Neural cell (in vitro differentiated cells): ENCODE measurements around the gene USP6NL. TPM values are rescaled to one million over a fixed set of nuclear protein-coding genes. Genes with fewer than 3 reads are reported as not detected.

Experiments
- H2AFZ ChIP-seq: fragments of 200-600, 300-800 bp; sonication (generic), shearing (Covaris generic); 2 replicates; pipeline ENCODE4 v1.6.0; 2014; ENCODE audit warnings: low read depth, mild to moderate bottlenecking, antibody characterized with exemption, low read length, moderate library complexity
- H3F3A ChIP-seq: fragments of 200-600 bp; shearing (Covaris generic); 2 replicates; pipeline ENCODE4 v1.6.1; 2016; ENCODE audit warnings: mild to moderate bottlenecking, moderate library complexity, mixed read lengths, antibody characterized with exemption, low read length; ENCODE audit not compliant: insufficient read depth, poor library complexity, severe bottlenecking
- H3K27ac ChIP-seq: fragments of 200-600, 300-800 bp; sonication (generic), shearing (Covaris generic); 2 replicates; pipeline ENCODE4 v1.5.1; 2014; ENCODE audit warnings: mild to moderate bottlenecking, low read length, moderate library complexity
- H3K27me3 ChIP-seq: fragments of 300-800, 200-600 bp; sonication (generic), shearing (Covaris generic); 2 replicates; pipeline ENCODE4 v1.6.0; 2014; ENCODE audit warnings: mild to moderate bottlenecking, low read depth, low read length, moderate library complexity; ENCODE audit not compliant: insufficient read depth
- H3K36me3 ChIP-seq: fragments of 300-800, 200-600 bp; sonication (generic), shearing (Covaris generic); 2 replicates; pipeline ENCODE4 v1.5.1; 2014; ENCODE audit warnings: mild to moderate bottlenecking, antibody characterized with exemption, low read length, moderate library complexity; ENCODE audit not compliant: insufficient read depth
- H3K4me2 ChIP-seq: fragments of 300-800, 200-600 bp; sonication (generic), shearing (Covaris generic); 2 replicates; pipeline ENCODE4 v1.6.0; 2014; ENCODE audit warnings: mild to moderate bottlenecking, low read length
- H3K4me3 ChIP-seq: fragments of 300-800, 200-600 bp; sonication (generic), shearing (Covaris generic); 2 replicates; pipeline ENCODE4 v1.5.1; 2014; ENCODE audit warnings: mild to moderate bottlenecking, low read length, moderate library complexity
- H3K79me2 ChIP-seq: fragments of 200-600 bp; shearing (Covaris generic); replicated peaks from 2 replicates; pipeline ENCODE4 v1.6.0; 2014; ENCODE audit warnings: mild to moderate bottlenecking, low read length, moderate library complexity; ENCODE audit not compliant: insufficient read depth
- H3K9ac ChIP-seq: fragments of 300-800, 200-600 bp; sonication (generic), shearing (Covaris generic); 2 replicates; pipeline ENCODE4 v1.6.1; 2016; ENCODE audit warnings: mild to moderate bottlenecking, low read length, mixed read lengths
- H3K9me2 ChIP-seq: fragments of 200-600 bp; shearing (Covaris generic); 2 replicates; pipeline ENCODE4 v1.6.1; 2016; ENCODE audit warnings: mild to moderate bottlenecking, low read length, mixed read lengths; ENCODE audit not compliant: insufficient read depth
- H3K9me3 ChIP-seq: fragments of 200-600, 300-800 bp; sonication (generic), shearing (Covaris generic); 2 replicates; pipeline ENCODE4 v1.6.1; 2016; ENCODE audit warnings: mild to moderate bottlenecking, mixed run types, low read length, moderate library complexity, mixed read lengths
- H4K20me1 ChIP-seq: fragments of 200-600 bp; shearing (Covaris generic); 2 replicates; pipeline ENCODE4 v1.6.1; 2016; ENCODE audit warnings: mild to moderate bottlenecking, mixed run types; ENCODE audit not compliant: insufficient read depth
- CTCF ChIP-seq: fragments of 450-650 bp; IDR thresholded peaks from 2 replicates; pipeline ENCODE4 v1.5.1; 2014; ENCODE audit warnings: antibody characterized with exemption, mild to moderate bottlenecking, moderate library complexity; ENCODE audit not compliant: poor library complexity, severe bottlenecking
- EP300 ChIP-seq: fragments of 450-650 bp; conservative IDR thresholded peaks from 2 replicates; pipeline ENCODE4 v1.6.1; 2014; ENCODE audit warnings: antibody characterized with exemption, mild to moderate bottlenecking, moderate library complexity; ENCODE audit not compliant: poor library complexity, severe bottlenecking
- EZH2 ChIP-seq: fragments of 200-600, 300-800 bp; shearing (Covaris generic), sonication (generic); IDR thresholded peaks from 2 replicates; pipeline ENCODE4 v1.6.1; 2014; ENCODE audit warnings: antibody characterized with exemption, low read length, borderline replicate concordance, mild to moderate bottlenecking; ENCODE audit not compliant: insufficient read depth, poor library complexity, severe bottlenecking
- MXI1 ChIP-seq: fragments of 450-650 bp; conservative IDR thresholded peaks from 2 replicates; pipeline ENCODE4 v1.6.1; 2014; ENCODE audit warnings: antibody characterized with exemption, mild to moderate bottlenecking; ENCODE audit not compliant: poor library complexity, severe bottlenecking
- POLR2AphosphoS5 ChIP-seq: IDR thresholded peaks from 2 replicates; pipeline ENCODE4 v1.6.1; 2012
- RAD21 ChIP-seq: fragments of 450-650 bp; conservative IDR thresholded peaks from 2 replicates; pipeline ENCODE4 v1.6.1; 2014; ENCODE audit warnings: antibody characterized with exemption, mild to moderate bottlenecking, moderate library complexity
- REST ChIP-seq: IDR thresholded peaks from 2 replicates; pipeline ENCODE4 v1.6.1; 2012; ENCODE audit warnings: borderline replicate concordance
- SMC3 ChIP-seq: fragments of 450-650 bp; conservative IDR thresholded peaks from 2 replicates; pipeline ENCODE4 v1.6.1; 2014; ENCODE audit warnings: antibody characterized with exemption, mild to moderate bottlenecking, moderate library complexity; ENCODE audit not compliant: poor library complexity
- TAF1 ChIP-seq: IDR thresholded peaks from 2 replicates; pipeline ENCODE4 v1.6.1; 2012; ENCODE audit warnings: low read depth
- polyA plus RNA-seq: library from polyadenylated mRNA; depleted of rRNA; stranded (reverse); fragments of >200 nt; gene quantifications from 2 replicates; pipeline ENCODE4 v1.2.3, GENCODE V29; 2014

The USP6NL gene
- polyA plus RNA-seq, 1 donor from 2014 or later: 39.9 TPM

- TF ChIP-seq CTCF: no peak
- no peak for TF ChIP-seq EZH2
- no peak for TF ChIP-seq TAF1
- no peak for TF ChIP-seq SMC3
- H3K27ac ChIP-seq: no peak overlapping the region
- no peak overlapping the region for H3K4me2 ChIP-seq
- no peak overlapping the region for H3K9ac ChIP-seq
- H3K36me3 ChIP-seq: no peaks in the 10 kb centered on the region
- peaks cover 7% of the 10 kb centered on the region for H3K79me2 ChIP-seq
- H3K27me3 ChIP-seq: no peaks in the 10 kb centered on the region
- H3K9me3 ChIP-seq: no peaks in the 10 kb centered on the region
- no peaks in the 10 kb centered on the region for H3F3A ChIP-seq
- H3K9me2 ChIP-seq: no peaks in the 10 kb centered on the region
- no peak overlapping the region for H3K4me3 ChIP-seq
- H4K20me1 ChIP-seq: no peaks in the 10 kb centered on the region
- no peak overlapping the region for H2AFZ ChIP-seq
These were observed 98.9 kb downstream of the USP6NL start for GRCh38 chr10:11512596-11512995.

DNA sequence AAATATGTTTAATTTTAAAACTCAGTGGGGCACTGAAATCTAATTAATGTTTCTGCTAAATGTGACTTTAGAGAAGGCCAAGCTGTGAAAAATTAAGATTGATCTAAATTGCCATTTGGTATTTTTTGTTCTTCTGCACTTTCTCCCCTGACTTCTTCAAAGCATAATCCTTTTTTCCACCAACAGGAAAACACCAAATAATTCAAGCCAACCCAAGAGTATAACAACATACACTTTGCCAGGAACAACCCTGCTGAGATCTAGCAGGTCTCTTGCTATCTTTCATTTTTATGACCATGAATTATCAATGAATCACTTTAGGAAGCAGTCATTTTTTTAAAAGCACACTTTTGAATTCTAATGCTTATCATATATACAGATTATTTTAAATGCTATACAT is 100.1 kb downstream of the USP6NL start:
- Histone ChIP-seq H4K20me1 (no peaks in the 10 kb centered on the region), H3K36me3 (no peaks in the 10 kb centered on the region), H3K27me3 (no peaks in the 10 kb centered on the region), H3K79me2 (peaks cover 7% of the 10 kb centered on the region), H3K9me3 (no peaks in the 10 kb centered on the region), H3K4me2 (no peak overlapping the region), H3K4me3 (no peak overlapping the region), H3F3A (no peaks in the 10 kb centered on the region), H3K9me2 (no peaks in the 10 kb centered on the region), H2AFZ (no peak overlapping the region), H3K9ac (no peak overlapping the region), H3K27ac (no peak overlapping the region)
- TF ChIP-seq EP300 (no peak), EZH2 (no peak), POLR2AphosphoS5 (no peak), RAD21 (no peak), CTCF (no peak), TAF1 (no peak), MXI1 (no peak), SMC3 (no peak), REST (no peak)
